Endothelial cell (in vitro differentiated cells): ENCODE measurements around the gene RBM15. TPM values are rescaled to one million over a fixed set of nuclear protein-coding genes. Genes with fewer than 3 reads are reported as not detected.
A peak's percentile ranks its signal among the peaks of the same experiment; 100 is the strongest.

Experiments
- DNase-seq: peaks from one replicate; pipeline ENCODE4 v3.0.0; 2021; ENCODE audit warnings: low spot score
- H3K27ac Mint-ChIP-seq: one replicate; pipeline ENCODE4 v1.8.0; 2021; ENCODE audit warnings: mixed read lengths, inconsistent platforms; ENCODE audit not compliant: unreplicated experiment
- H3K27me3 Mint-ChIP-seq: one replicate; pipeline ENCODE4 v1.8.0; 2021; ENCODE audit warnings: mild to moderate bottlenecking, moderate library complexity, mixed read lengths, inconsistent platforms; ENCODE audit not compliant: unreplicated experiment
- H3K36me3 Mint-ChIP-seq: one replicate; pipeline ENCODE4 v1.8.0; 2021; ENCODE audit warnings: mild to moderate bottlenecking, low read depth, mixed read lengths, inconsistent platforms; ENCODE audit not compliant: unreplicated experiment
- H3K4me1 Mint-ChIP-seq: one replicate; pipeline ENCODE4 v1.8.0; 2021; ENCODE audit warnings: mild to moderate bottlenecking, mixed read lengths, inconsistent platforms; ENCODE audit not compliant: unreplicated experiment
- H3K4me3 Mint-ChIP-seq: one replicate; pipeline ENCODE4 v1.8.0; 2021; ENCODE audit warnings: mild to moderate bottlenecking, mixed read lengths, inconsistent platforms; ENCODE audit not compliant: unreplicated experiment
- H3K9me3 Mint-ChIP-seq: one replicate; pipeline ENCODE4 v1.8.0; 2021; ENCODE audit warnings: mixed read lengths, inconsistent platforms; ENCODE audit not compliant: unreplicated experiment
- total RNA-seq: library from RNA; stranded (reverse); fragmentation: NEBNext Ultra II Directional; extraction: Animal tissue kit (Norgen Biotek cat#: 25700); gene quantifications from one replicate; pipeline ENCODE4 v1.2.1, GENCODE V29; 2021; ENCODE audit not compliant: unreplicated experiment
- TF ChIP-seq, protein P1 (sequence below): fragments of 200-600 bp; sonication (generic); IDR thresholded peaks from one replicate; pipeline ENCODE4 v1.5.0; 2021; ENCODE audit warnings: antibody characterized with exemption; ENCODE audit not compliant: unreplicated experiment

Gene RBM15
- total RNA-seq, 1 donor from 2014 or later = 27.6 TPM

DNA sequence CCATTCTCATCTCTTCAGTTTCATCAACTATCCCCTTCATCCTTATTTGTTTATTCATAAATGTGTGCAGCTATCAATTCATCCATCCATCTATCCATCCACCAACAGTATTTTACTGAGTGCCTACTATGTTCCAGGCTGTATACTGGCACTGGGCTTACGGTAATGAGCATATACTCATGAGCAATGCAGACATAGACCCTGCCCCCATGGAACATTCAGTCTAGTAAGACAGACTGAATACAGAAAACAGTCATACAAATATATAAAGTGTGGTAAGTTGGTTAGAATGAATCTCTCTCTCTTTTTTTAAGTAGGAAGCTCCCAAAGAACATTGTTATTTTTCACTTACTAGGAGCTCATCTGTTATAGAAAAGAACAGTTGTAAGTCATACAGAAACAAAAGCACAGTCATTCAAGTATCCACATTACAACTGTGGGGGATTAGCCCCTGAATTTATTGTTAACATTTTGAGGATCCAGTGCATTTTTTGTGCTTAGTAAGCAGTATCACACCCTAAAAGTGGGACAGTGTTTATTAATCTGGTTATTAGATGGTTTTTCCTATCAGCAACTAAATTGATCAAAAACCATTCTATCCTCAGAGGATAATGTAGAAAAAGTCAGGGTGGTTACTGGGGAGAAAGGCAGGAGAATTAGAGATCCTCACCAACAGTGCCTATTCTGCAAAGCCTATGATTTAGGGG is 48.0 kb downstream of the RBM15 start:
- H3K27ac Mint-ChIP-seq = no peak overlapping the region
- no peak overlapping the region for H3K4me3 Mint-ChIP-seq
- H3K27me3 Mint-ChIP-seq = no peaks in the 10 kb centered on the region
- no peaks in the 10 kb centered on the region for H3K36me3 Mint-ChIP-seq
- TF ChIP-seq, protein P1, sequence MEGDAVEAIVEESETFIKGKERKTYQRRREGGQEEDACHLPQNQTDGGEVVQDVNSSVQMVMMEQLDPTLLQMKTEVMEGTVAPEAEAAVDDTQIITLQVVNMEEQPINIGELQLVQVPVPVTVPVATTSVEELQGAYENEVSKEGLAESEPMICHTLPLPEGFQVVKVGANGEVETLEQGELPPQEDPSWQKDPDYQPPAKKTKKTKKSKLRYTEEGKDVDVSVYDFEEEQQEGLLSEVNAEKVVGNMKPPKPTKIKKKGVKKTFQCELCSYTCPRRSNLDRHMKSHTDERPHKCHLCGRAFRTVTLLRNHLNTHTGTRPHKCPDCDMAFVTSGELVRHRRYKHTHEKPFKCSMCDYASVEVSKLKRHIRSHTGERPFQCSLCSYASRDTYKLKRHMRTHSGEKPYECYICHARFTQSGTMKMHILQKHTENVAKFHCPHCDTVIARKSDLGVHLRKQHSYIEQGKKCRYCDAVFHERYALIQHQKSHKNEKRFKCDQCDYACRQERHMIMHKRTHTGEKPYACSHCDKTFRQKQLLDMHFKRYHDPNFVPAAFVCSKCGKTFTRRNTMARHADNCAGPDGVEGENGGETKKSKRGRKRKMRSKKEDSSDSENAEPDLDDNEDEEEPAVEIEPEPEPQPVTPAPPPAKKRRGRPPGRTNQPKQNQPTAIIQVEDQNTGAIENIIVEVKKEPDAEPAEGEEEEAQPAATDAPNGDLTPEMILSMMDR = no peak
- no peaks in the 10 kb centered on the region for H3K9me3 Mint-ChIP-seq
- no peak for DNase-seq
- H3K4me1 Mint-ChIP-seq = peaks cover 19% of the 10 kb centered on the region

DNA sequence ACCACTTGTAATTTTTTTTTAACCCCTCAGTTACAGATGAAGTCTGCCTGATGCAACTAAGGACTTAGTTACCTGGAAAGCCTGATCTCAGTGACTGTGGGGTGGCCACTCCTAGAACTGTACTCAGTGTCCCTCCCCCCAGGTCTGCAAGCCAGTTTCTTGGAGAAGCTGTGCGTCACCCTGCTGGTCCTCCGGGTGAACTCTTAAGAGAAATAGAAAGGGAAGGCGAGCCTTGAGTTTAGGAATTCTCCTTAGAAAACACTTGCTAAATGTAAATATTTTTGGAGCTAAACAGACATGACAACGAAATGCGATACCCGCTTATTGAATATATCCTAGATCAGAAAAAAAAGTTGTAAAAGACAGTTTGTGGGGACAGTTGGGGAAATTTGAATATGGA is 50.9 kb downstream of the RBM15 start:
- TF ChIP-seq, protein P1 = no peak
- no peak overlapping the region for H3K4me3 Mint-ChIP-seq
- DNase-seq = no peak
- peaks cover 11% of the 10 kb centered on the region for H3K4me1 Mint-ChIP-seq
- H3K27me3 Mint-ChIP-seq = no peaks in the 10 kb centered on the region
- peak overlapping the region; percentile 54 for H3K27ac Mint-ChIP-seq
- no peaks in the 10 kb centered on the region for H3K9me3 Mint-ChIP-seq
- no peaks in the 10 kb centered on the region for H3K36me3 Mint-ChIP-seq

DNA sequence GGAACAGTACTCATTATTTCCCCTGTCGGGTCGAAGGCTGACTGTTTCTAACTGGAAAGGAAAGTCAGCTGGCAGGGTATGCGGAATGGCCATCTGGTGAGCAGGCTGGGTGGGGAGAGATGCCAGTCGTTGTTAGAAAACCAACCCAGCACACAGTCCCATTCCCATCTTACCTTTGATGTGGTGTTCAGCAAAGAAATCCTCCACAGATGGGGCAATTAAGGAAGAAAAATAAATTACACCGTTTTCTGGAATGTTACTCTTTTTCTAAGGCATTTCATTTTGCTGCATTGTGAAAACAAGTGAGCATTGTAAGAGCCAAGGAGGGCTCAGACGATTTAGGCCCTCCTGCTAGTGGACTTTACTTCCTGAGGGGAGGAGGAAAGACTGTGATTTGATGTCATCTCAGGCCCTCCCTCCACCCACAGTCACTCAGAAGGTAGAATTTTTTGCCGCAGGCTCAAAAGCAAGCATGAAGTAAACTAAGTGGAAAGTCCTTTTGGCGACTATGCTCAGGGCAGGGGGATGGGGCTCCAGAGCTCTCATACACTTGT is 51.6 kb downstream of the RBM15 start, which contains the start of gene SLC16A4:
Gene SLC16A4, minus strand, starts transcription at position 335 of the 554 bp plus-strand sequence. CDS start 1,703 bp downstream, outside the sequence.
- TF ChIP-seq, protein P1 = no peak
- Mint-ChIP-seq H3K27ac (peak within 1 kb of the TSS; percentile 70), H3K4me3 (peak within 1 kb of the TSS; percentile 7), H3K27me3 (no peaks in the 10 kb centered on the region), H3K4me1 (peaks cover 11% of the 10 kb centered on the region), H3K9me3 (no peaks in the 10 kb centered on the region), H3K36me3 (peaks cover 5% of the 10 kb centered on the region)
- DNase-seq = peak; percentile 7

DNA sequence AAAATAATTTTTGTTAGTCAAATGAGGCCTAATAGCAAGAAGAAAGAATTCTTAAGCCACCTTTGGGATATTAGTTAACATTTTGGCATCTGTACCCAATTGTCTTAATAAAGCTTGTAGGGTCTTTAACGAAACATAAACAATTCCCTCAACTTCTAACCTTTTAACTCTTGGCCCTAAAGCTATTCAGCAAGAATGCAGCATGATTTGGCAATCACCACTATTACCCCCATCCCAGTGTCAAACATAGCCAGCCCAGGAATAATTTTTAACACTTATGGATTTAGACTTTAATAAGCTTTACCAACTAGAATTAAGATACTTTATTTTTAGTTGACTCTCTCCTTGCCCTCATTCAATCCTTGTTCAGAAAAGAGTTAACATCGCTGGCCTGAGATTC is 54.1 kb downstream of the RBM15 start:
- no peak for DNase-seq
- Mint-ChIP-seq H3K9me3 (no peaks in the 10 kb centered on the region), H3K27me3 (no peaks in the 10 kb centered on the region), H3K36me3 (peaks cover 11% of the 10 kb centered on the region), H3K27ac (no peak overlapping the region), H3K4me3 (no peak overlapping the region), H3K4me1 (peaks cover 11% of the 10 kb centered on the region)
- TF ChIP-seq, protein P1 = no peak
